Left colon (tissue), 2 donors: ENCODE data around the gene SCFD2. TPM values are rescaled to one million over a fixed set of nuclear protein-coding genes. Genes with fewer than 3 reads are reported as not detected.

ENCODE experiments used
- ATAC-seq: fragments of 200-7000 bp; cut with Tn5 transposase; one replicate; pipeline ENCODE4 v1.9.1; 2020; ENCODE audit warnings: mild to moderate bottlenecking, moderate library complexity
- DNase-seq, 2 donors: peaks; one replicate each; pipeline ENCODE4 v3.0.0-alpha.2; 2020
- intact Hi-C, 2 donors: fragments of 100-400 bp; cut with DNase I in 1 of 2; cut with micrococcal nuclease in 1 of 2; formaldehyde crosslinking; loops; one replicate each; pipeline versions ENCODE4 v1.11.2 to v1.14.0; 2022; cut with DNase I, micrococcal nuclease
- total RNA-seq, 2 donors: library from RNA; stranded (reverse); fragmentation: NEBNext Ultra II Directional; extraction: Animal tissue kit (Norgen Biotek cat#: 25700); gene quantifications; one replicate each; pipeline ENCODE4 v1.2.1, GENCODE V29; 2021
- donor health status: DM: no; HTN: no; CAD: no.
- donor health status: DM: yes; HTN: yes; CAD: no.

Gene SCFD2
- total RNA-seq, 2 donors from 2014 or later = 11.1 to 15.8 TPM

DNA sequence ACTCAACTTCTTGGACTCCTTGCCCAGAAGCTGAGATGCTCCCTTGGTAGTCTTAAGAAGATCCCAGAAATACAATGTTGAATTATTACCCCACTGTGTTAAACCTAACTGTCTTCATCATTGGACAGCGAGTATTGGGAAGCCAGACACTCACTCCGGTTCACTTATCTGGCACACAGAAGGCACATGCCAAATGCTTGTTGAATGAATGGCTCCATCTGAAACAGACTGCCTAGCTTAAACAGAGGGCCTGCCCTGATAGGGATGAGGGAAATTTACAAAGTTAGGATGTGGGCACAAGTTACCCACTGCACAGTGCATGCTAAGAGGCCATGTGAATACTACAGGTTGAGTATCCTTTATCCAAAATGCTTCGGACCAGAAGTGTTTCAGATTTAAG, 424.4 kb downstream of the SCFD2 start:
- intact Hi-C loops = no loop called here
- DNase-seq (no peak), ATAC-seq (no peak)

DNA sequence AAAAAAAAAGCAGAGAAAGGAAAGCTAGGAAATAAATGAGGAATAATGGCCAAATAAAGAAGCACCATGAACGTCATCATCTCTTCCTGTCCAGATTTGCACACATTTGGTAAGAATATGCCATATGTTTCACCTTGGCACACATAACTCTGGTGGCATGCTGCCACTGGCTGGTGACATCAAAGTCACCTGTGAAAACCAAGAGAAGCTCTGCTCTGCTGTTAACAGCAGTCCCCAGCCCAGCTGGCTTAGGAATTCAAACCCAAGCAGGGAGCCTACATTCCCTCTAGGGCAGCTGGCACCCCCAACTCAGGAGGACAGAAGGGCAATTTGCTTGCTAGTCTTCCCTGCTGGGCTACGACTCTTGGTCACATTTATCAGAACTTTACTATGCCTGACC, 426.1 kb downstream of the SCFD2 start:
- ATAC-seq (no peak), DNase-seq (no peak)
- intact Hi-C loops = no loop called here

DNA sequence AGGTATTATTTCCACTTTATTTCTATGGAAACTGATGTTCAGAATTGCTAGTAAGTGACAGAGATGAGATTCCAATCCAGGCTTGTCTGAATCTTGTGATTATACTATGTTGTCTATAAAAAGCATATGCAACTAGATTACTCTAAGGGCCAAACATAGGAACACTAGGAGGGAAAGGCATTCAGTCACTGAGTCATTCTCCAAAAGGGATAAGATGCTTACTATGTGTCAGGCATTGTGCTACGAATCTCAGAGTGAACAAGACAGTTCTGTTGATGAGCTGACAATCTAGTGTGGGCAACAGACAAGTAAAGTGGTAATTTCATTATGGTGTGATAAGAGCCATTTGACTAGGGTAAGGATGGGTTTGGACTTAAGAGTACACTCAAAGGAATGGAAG, 426.5 kb downstream of the SCFD2 start:
- DNase-seq (no peak), ATAC-seq (no peak)
- intact Hi-C loops = no loop called here

DNA sequence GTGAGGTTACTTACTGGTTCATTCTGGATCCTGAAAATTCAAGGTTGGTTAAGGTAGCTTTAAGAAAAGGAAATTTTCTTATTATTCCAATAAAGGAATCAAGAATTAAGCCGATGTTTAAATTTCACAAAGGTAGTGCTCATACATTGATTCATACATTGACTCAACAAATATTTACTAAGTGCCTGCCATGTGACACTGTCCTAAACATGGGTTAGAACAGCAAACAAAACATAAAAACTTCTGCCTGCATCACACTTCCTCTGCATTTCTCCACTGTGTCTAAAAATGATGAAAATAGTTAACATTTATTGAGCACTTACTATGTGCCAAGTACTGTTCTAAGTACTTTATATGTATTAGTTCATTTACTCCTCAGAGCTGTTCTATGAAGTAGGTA, 428.0 kb downstream of the SCFD2 start:
- ATAC-seq (peak; percentile 61), DNase-seq (no peak)
- intact Hi-C loops = no loop called here

DNA sequence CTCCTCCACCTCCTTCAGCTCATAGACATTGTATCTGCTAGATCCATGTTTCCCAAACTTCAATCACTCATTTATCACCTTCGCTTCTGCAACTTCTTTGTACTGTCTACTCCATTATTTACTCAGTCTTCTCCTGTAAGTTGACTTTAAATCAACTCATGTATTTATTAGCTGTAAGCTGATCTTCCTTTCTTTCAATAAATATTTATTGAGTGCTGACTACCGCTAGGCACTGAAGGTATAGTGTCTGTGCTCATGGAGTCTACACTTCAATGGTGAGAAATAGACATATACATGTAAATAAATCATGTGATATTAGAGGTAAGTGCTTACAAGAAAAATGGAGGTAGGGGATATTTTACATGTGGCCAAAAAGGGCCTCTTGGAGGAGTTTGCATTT, 429.1 kb downstream of the SCFD2 start:
- DNase-seq = no peak
- intact Hi-C loops = no loop called here
- ATAC-seq = no peak

DNA sequence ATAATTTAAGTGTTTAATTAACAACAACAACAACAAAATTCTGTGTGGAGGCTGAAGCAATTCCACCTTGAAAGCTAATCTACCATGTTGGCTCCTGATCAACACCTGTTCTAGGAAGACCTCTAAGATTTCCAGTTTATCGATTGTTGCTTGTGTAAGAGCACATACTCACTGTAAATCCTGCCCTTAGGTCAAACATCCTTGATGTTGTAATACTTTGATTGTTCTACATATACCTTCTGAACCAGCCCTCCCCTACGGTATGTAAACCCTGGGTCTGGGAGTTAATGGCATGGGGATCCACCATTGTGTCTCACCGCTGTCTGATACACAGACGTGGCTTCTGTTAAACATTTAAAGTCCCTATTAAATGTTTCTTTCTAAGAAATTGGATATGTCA, 430.5 kb downstream of the SCFD2 start:
- no peak for DNase-seq
- ATAC-seq = no peak
- intact Hi-C loops = no loop called here

DNA sequence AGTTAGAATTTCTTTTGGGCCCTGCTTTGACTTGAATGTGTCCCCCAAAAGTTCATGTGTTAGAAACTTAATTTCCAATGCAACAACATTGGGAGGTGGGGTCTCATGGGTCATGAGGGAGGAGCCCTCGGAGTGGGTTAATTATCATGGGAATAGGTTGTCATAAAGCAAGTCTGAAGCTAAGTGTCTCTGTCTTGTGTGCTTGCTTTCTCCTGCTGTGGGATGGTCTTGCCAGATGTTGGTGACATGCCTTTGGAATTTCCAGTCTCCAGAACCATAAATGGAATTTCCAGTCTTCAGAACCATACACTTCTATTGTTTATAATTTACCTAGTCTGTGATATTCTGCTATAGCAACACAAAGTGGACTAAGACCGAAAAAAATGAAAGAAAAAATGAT, 432.1 kb downstream of the SCFD2 start:
- intact Hi-C loops = no loop called here
- no peak for ATAC-seq
- DNase-seq = no peak

DNA sequence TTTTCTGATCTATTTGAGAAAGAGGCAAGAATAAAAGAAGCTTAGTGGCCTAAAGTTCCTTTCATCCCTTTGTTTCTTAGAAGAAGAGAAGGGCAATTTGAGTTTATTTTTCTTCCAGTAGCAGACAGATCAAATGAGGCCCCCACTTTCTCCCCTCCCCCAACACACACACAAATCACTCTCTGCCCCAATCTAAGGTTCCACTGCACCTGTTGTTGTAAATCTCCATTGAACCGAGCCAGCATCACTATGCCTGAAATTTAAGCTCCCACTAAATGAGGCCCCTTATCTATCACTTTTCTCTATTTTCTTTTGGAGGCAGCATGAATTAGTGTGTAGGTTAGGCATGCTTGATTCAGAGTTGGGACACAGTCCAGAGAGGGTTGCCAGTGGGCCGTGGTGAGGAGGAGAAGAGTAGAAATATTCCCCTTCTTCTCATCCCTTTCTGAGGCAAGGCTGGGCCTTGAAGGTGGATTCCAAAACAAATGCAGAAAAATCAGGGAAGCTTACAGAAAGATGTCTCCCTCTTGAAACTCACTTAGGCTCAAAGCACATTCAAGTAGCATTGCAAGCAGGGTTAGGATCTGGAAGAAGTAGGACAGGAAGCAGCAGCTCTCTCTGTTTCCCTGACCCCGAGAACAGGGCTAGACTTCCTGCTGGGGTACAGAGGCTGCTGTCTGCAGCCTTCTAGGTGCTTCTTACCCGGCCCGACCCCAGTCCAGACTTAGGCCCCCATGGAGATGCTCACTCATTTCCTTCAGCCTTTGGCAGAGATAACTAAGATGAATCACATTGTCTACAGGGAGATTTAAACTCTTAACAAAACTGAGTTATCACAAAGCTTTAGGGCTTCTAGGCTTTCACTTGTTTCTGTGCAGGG, 433.0 kb downstream of the SCFD2 start:
- DNase-seq = no peak
- intact Hi-C loops = no loop called here
- ATAC-seq = no peak

DNA sequence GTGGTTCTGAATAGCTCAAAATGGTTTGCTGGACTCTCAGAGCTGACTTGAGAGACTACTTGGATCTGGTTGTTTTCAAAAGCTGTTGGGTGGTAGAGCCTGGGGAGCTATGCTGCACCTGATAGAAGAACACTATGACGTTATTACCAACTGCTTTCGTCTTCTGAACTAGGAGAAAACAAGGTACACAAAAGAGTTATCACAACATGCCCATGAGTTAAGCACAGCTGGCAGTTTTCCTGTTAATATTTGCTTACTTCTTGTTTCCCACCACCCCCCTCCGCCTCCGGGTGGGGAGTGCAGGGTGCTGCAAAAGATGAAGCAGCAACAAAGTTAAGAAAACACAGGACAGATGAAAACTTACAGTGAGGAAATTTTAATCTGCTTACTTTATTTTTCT, 434.6 kb downstream of the SCFD2 start:
- DNase-seq = no peak
- no peak for ATAC-seq

DNA sequence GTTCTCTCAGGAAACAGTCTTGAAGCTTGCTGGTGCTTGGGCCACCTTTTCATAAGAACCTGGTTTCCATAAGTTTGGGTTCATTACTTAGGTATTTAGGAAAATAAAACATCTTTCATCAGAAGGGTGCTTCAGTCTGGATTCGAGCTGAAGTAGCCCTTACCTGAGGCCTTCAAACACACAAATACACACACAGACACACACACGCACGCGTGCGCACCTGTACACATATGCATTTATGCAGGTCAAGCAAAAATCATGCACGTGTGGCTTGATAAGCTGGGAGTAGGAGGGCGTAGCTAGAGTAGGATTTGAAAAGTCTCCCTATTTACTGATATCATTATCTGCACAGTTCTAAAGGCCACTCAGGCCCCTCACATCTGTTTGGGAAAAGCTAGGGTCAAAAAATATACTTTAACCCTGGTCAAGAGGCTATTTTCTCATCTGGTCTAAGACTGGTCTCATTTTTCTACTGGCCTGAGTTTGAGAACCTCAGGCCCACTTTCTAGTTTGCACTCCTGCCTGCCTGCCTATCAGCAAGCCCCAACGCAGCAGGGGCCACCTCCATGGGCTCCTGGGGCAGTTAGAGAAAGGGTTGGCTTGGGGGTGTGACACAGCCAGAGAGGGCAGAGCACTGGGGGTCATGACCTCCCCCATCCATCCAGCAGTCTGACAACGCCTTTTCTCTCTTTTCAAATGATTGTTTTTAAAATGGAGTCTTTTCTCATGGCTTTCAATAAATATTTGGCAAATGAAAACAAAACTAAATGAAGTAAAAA, 439.5 kb downstream of the SCFD2 start:
- intact Hi-C loops = no loop called here
- ATAC-seq = no peak
- no peak for DNase-seq

More for the DNA sequence above, 434.6 kb downstream of the SCFD2 start:
- intact Hi-C loops = no loop called here

DNA sequence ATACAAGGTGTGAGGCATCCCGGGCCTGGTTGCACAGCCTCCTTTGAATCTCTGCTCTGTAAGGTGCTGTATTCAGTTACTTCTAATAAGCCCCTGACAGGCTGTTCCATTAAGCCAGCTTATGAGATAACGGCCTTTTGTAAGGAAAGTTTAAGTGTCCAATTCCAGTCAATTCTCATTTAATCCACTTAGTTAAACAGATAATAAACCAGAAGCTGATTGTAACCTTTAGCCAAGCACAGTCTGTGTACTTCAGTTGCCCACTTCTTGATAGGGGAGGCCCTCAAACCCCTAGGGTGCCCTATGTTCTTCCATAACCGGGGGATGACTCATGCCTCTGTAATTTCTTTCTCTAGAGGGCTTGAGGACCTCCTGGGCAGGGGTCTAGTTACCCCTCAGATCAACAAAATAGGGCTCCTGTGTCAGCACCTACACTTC, 440.3 kb downstream of the SCFD2 start:
- intact Hi-C loops = no loop called here
- DNase-seq = no peak
- ATAC-seq = no peak

DNA sequence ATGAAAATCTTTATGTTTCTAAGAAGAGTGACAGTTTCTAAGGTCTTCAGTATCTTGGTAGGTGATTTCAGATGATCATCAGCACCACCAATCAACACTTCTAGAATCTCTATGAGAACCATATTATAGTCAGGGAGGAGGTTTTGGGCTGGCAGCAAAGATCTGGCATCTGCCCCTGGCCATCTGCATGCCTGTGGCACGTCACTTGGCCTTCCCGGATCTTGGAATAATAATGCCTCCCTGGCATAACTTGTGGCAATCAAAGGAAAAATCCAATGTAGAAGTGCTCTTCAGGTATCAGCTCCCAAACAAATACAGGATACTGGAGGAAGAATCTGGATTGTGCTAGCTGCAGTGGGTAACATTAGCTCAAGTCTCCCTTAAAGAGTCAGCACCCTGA, 446.4 kb downstream of the SCFD2 start:
- intact Hi-C loops = no loop called here
- no peak for ATAC-seq
- DNase-seq = no peak

DNA sequence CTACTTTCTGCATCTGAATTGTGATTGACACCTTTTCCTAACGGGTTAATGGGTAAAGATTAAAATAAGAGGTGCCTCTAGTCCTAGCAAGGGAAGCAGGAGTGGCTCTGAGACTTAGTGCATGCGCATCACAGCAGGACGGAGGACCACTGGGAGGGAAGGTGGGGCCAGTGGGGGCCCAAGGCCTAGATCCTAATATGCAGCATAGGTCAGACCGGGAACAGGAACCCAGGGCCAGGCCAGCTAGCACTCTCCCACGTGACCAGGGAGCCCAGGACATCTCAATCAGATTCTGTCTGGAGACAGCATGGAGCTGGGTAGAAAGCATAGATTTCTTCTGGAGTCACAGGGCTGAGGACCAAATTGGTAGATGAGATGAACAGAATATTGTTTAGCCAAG, 448.0 kb downstream of the SCFD2 start:
- DNase-seq = no peak
- ATAC-seq = no peak
- intact Hi-C loops = no loop called here

DNA sequence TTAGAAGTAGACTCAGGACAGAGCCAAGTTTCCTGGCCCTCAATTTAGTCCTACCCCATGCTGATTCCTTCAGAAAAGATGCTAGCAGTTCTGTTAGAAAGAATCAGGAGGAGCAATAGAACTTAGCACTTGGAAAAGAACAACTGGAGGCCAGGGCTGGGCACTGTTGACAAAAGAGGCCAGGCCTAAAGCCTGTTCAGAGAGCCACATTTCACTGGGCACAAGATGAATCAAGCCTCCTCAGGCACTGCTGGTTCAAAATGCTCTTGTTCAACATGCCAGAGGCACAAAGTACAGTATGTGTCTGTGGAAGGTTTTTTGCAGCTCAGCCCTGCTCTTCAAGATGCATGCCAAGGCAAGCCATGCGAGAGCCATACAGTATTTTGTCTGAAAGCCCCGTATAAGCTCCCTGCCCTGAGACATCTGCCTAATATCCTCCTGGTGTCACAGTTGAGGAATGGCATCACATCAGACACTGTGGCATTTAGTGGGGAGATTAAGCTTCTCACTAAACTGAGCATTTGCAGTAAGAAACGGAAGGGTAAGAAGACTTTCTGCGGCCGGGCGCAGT, 450.0 kb downstream of the SCFD2 start:
- intact Hi-C loops = no loop called here
- peak; percentile 48 for ATAC-seq
- no peak for DNase-seq

DNA sequence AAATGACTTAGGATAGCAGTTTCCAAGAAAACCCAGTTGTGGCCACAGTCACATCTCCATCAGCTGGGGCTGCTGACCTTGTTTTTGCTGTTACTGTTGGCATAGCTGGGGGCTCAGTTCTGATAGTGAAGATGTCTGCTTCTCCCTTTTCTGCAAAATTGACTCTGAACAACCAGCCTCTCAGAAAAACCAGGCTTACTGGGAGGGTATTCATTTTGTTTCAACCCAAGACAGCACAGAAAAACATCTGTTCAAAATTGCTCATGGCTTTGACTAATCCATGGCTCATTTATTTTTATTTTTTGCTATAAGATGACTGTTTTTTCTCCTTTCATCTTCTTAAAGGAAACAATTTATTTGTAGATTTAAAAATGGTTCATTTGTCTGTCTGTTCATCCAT, 450.7 kb downstream of the SCFD2 start:
- intact Hi-C loops = no loop called here

DNA sequence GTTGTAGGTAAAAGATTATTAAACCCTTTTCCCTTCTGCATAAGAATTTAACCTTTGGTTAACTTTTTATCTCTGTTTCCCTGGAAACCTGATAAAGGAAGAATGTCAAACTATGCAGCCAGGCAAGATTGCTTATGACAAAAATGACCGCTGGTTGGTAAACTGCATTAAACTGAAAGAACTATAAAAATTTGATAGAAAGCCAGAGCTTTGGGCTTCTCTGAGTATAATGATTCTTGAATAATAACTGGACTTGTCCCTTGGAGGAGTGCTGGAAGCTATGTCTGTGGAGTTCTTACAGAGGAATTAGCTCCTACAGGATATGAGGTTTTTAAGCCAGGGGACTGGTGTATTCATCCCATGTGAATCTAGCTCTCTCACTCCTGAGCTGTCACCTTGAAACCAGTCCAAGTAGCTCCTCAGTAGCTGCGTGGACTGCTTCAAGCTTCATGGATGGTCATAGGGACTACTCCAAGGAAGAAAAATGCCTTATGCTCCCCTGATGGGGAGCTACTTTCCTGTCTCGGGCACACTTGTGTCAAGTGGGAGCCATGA, 451.7 kb downstream of the SCFD2 start:
- intact Hi-C loops = no loop called here
- ATAC-seq (peak; percentile 64), DNase-seq (no peak)

More for the DNA sequence above, 450.7 kb downstream of the SCFD2 start:
- no peak for DNase-seq
- no peak for ATAC-seq

DNA sequence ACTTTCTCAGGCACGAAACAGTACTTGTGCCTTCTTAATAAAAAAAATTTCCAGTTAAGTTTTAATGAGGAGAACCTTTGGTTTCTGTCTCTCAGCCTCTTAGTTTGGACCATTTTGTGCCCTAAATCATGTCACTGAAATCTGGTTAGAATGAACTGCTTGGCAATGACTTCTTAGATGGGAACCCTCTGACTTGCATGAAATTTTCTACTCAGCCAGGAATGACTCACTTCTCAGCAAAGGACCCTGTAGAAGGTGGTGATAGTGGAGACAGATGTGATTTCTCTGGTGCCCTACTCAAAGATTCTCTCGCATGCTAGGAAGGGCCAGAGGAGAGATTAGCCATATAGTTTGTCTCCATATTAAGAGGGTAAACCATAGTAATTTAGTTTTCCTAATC, 453.3 kb downstream of the SCFD2 start:
- DNase-seq = no peak
- no peak for ATAC-seq
- intact Hi-C loops = no loop called here

DNA sequence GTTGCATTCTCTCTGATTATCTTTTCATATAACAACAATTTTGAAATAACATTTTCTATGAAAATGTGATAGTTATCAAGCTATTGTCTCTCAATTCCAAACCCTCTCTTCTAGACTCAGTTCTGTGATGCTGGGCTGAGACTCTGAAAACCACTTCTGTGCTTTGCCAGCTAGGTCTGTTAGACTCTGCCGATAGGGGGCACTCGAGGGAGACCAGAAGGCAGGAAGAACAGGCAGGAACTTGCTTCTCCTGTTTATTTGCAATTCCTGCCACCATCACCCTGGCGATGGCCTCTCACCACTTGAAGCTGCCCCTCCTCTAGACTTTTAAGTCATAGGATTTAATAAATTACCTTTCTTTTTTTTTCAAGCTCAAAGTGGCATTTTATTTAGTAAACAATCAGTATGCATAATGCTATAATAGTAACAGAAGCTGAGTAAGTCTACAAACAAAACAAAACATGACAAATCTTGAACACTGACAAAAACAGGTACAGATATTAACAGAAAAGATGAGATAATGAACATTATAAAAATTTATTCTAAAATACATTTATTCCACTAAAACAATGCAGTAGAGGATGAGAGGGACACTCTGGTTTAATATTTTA, 454.1 kb downstream of the SCFD2 start:
- DNase-seq (peak; percentile 75 to 88), ATAC-seq (peak; percentile 76)
- intact Hi-C loops = no loop called here

DNA sequence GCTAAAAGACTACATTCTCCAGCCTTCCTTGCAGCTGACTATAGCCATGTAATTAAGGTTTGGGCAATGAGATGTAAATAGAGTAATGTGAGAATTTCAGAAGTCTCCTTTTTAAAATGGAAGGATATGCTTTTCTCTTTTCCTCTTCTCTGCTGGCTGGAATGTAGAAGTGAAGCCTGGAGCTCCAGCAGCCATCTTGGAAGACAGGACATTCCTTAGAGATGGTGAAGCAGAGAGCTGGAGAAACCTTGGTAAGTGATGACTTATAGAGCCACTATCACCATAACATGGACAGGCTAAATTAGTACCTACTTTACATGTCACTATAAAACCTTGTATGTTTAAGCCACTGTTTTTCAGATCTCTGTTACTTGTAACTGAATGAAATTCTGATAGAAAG, 455.7 kb downstream of the SCFD2 start:
- DNase-seq (no peak), ATAC-seq (no peak)
- intact Hi-C loops = no loop called here
